NCI-H2029 treated with DMSO at 0.1 percent for 48 hours (cell line): Measurements from ENCODE around the gene BRF1.
"Not testable (repeated sequence)": the region's sequence is repeated elsewhere in the genome, so short reads cannot be mapped to it uniquely, and the experiment has no call there.

Experiments used
- DNase-seq: peaks from one replicate; lab custom pipeline; 2025; lab: John Stamatoyannopoulos, UW

The BRF1 gene

GRCh38 chr14:105332350-105332874 lies 31.6 kb upstream of the BRF1 start:
- no peak for DNase-seq

GRCh38 chr14:105331575-105332349 lies 31.0 kb upstream of the BRF1 start:
- no peak for DNase-seq

GRCh38 chr14:105330491-105330895 lies 29.7 kb upstream of the BRF1 start:
- DNase-seq: no peak

- no peak for DNase-seq
Measured at GRCh38 chr14:105329411-105330150, 28.8 kb upstream of the BRF1 start.

- DNase-seq: no peak
Measured at GRCh38 chr14:105328678-105329390, 28.0 kb upstream of the BRF1 start.

GRCh38 chr14:105328070-105328677 lies 27.4 kb upstream of the BRF1 start:
- no peak for DNase-seq

- not testable (repeated sequence) for DNase-seq
Measured at GRCh38 chr14:105327695-105328045, 26.9 kb upstream of the BRF1 start.

- DNase-seq: no peak
Measured at GRCh38 chr14:105326891-105327694, 26.3 kb upstream of the BRF1 start.

GRCh38 chr14:105326568-105326867 lies 25.7 kb upstream of the BRF1 start:
- DNase-seq: no peak

- DNase-seq: no peak
Measured at GRCh38 chr14:105325716-105326567, 25.1 kb upstream of the BRF1 start.

GRCh38 chr14:105325303-105325702 lies 24.5 kb upstream of the BRF1 start:
- no peak for DNase-seq

GRCh38 chr14:105324871-105325270 lies 24.1 kb upstream of the BRF1 start:
- no peak for DNase-seq

- no peak for DNase-seq
Measured at GRCh38 chr14:105324080-105324778, 23.4 kb upstream of the BRF1 start.

GRCh38 chr14:105323663-105324062 lies 22.9 kb upstream of the BRF1 start:
- no peak for DNase-seq

- no peak for DNase-seq
Measured at GRCh38 chr14:105322791-105323556, 22.2 kb upstream of the BRF1 start.

- DNase-seq: no peak
Measured at GRCh38 chr14:105317546-105317945, 16.7 kb upstream of the BRF1 start.

- no peak for DNase-seq
Measured at GRCh38 chr14:105316968-105317510, 16.2 kb upstream of the BRF1 start.

- DNase-seq: no peak
Measured at GRCh38 chr14:105316577-105316941, 15.8 kb upstream of the BRF1 start.
